Neural cell (in vitro differentiated cells): ENCODE measurements around the gene DHRS12. TPM values are rescaled to one million over a fixed set of nuclear protein-coding genes. Genes with fewer than 3 reads are reported as not detected.

ENCODE experiments used
- H2AFZ ChIP-seq: fragments of 200-600, 300-800 bp; sonication (generic), shearing (Covaris generic); 2 replicates; pipeline ENCODE4 v1.6.0; 2014; ENCODE audit warnings: low read depth, mild to moderate bottlenecking, antibody characterized with exemption, low read length, moderate library complexity
- H3F3A ChIP-seq: fragments of 200-600 bp; shearing (Covaris generic); 2 replicates; pipeline ENCODE4 v1.6.1; 2016; ENCODE audit warnings: mild to moderate bottlenecking, moderate library complexity, mixed read lengths, antibody characterized with exemption, low read length; ENCODE audit not compliant: insufficient read depth, poor library complexity, severe bottlenecking
- H3K27ac ChIP-seq: fragments of 200-600, 300-800 bp; sonication (generic), shearing (Covaris generic); 2 replicates; pipeline ENCODE4 v1.5.1; 2014; ENCODE audit warnings: mild to moderate bottlenecking, low read length, moderate library complexity
- H3K27me3 ChIP-seq: fragments of 300-800, 200-600 bp; sonication (generic), shearing (Covaris generic); 2 replicates; pipeline ENCODE4 v1.6.0; 2014; ENCODE audit warnings: mild to moderate bottlenecking, low read depth, low read length, moderate library complexity; ENCODE audit not compliant: insufficient read depth
- H3K36me3 ChIP-seq: fragments of 300-800, 200-600 bp; sonication (generic), shearing (Covaris generic); 2 replicates; pipeline ENCODE4 v1.5.1; 2014; ENCODE audit warnings: mild to moderate bottlenecking, antibody characterized with exemption, low read length, moderate library complexity; ENCODE audit not compliant: insufficient read depth
- H3K4me2 ChIP-seq: fragments of 300-800, 200-600 bp; sonication (generic), shearing (Covaris generic); 2 replicates; pipeline ENCODE4 v1.6.0; 2014; ENCODE audit warnings: mild to moderate bottlenecking, low read length
- H3K4me3 ChIP-seq: fragments of 300-800, 200-600 bp; sonication (generic), shearing (Covaris generic); 2 replicates; pipeline ENCODE4 v1.5.1; 2014; ENCODE audit warnings: mild to moderate bottlenecking, low read length, moderate library complexity
- H3K79me2 ChIP-seq: fragments of 200-600 bp; shearing (Covaris generic); replicated peaks from 2 replicates; pipeline ENCODE4 v1.6.0; 2014; ENCODE audit warnings: mild to moderate bottlenecking, low read length, moderate library complexity; ENCODE audit not compliant: insufficient read depth
- H3K9ac ChIP-seq: fragments of 300-800, 200-600 bp; sonication (generic), shearing (Covaris generic); 2 replicates; pipeline ENCODE4 v1.6.1; 2016; ENCODE audit warnings: mild to moderate bottlenecking, low read length, mixed read lengths
- H3K9me2 ChIP-seq: fragments of 200-600 bp; shearing (Covaris generic); 2 replicates; pipeline ENCODE4 v1.6.1; 2016; ENCODE audit warnings: mild to moderate bottlenecking, low read length, mixed read lengths; ENCODE audit not compliant: insufficient read depth
- H3K9me3 ChIP-seq: fragments of 200-600, 300-800 bp; sonication (generic), shearing (Covaris generic); 2 replicates; pipeline ENCODE4 v1.6.1; 2016; ENCODE audit warnings: mild to moderate bottlenecking, mixed run types, low read length, moderate library complexity, mixed read lengths
- H4K20me1 ChIP-seq: fragments of 200-600 bp; shearing (Covaris generic); 2 replicates; pipeline ENCODE4 v1.6.1; 2016; ENCODE audit warnings: mild to moderate bottlenecking, mixed run types; ENCODE audit not compliant: insufficient read depth
- CTCF ChIP-seq: fragments of 450-650 bp; IDR thresholded peaks from 2 replicates; pipeline ENCODE4 v1.5.1; 2014; ENCODE audit warnings: antibody characterized with exemption, mild to moderate bottlenecking, moderate library complexity; ENCODE audit not compliant: poor library complexity, severe bottlenecking
- EP300 ChIP-seq: fragments of 450-650 bp; conservative IDR thresholded peaks from 2 replicates; pipeline ENCODE4 v1.6.1; 2014; ENCODE audit warnings: antibody characterized with exemption, mild to moderate bottlenecking, moderate library complexity; ENCODE audit not compliant: poor library complexity, severe bottlenecking
- EZH2 ChIP-seq: fragments of 200-600, 300-800 bp; shearing (Covaris generic), sonication (generic); IDR thresholded peaks from 2 replicates; pipeline ENCODE4 v1.6.1; 2014; ENCODE audit warnings: antibody characterized with exemption, low read length, borderline replicate concordance, mild to moderate bottlenecking; ENCODE audit not compliant: insufficient read depth, poor library complexity, severe bottlenecking
- MXI1 ChIP-seq: fragments of 450-650 bp; conservative IDR thresholded peaks from 2 replicates; pipeline ENCODE4 v1.6.1; 2014; ENCODE audit warnings: antibody characterized with exemption, mild to moderate bottlenecking; ENCODE audit not compliant: poor library complexity, severe bottlenecking
- POLR2AphosphoS5 ChIP-seq: IDR thresholded peaks from 2 replicates; pipeline ENCODE4 v1.6.1; 2012
- RAD21 ChIP-seq: fragments of 450-650 bp; conservative IDR thresholded peaks from 2 replicates; pipeline ENCODE4 v1.6.1; 2014; ENCODE audit warnings: antibody characterized with exemption, mild to moderate bottlenecking, moderate library complexity
- REST ChIP-seq: IDR thresholded peaks from 2 replicates; pipeline ENCODE4 v1.6.1; 2012; ENCODE audit warnings: borderline replicate concordance
- SMC3 ChIP-seq: fragments of 450-650 bp; conservative IDR thresholded peaks from 2 replicates; pipeline ENCODE4 v1.6.1; 2014; ENCODE audit warnings: antibody characterized with exemption, mild to moderate bottlenecking, moderate library complexity; ENCODE audit not compliant: poor library complexity
- TAF1 ChIP-seq: IDR thresholded peaks from 2 replicates; pipeline ENCODE4 v1.6.1; 2012; ENCODE audit warnings: low read depth
- polyA plus RNA-seq: library from polyadenylated mRNA; depleted of rRNA; stranded (reverse); fragments of >200 nt; gene quantifications from 2 replicates; pipeline ENCODE4 v1.2.3, GENCODE V29; 2014

DHRS12 gene
- polyA plus RNA-seq, 1 donor from 2014 or later: 4.4 TPM

GRCh38 chr13:51784097-51784496, 19.9 kb downstream of the DHRS12 start:
- H3K9me3 ChIP-seq: no peaks in the 10 kb centered on the region
- TF ChIP-seq EZH2 (no peak), TAF1 (no peak), REST (no peak), POLR2AphosphoS5 (no peak), SMC3 (no peak), RAD21 (no peak), EP300 (no peak)
- H3K4me3 ChIP-seq: no peak overlapping the region
- H3K36me3 ChIP-seq: no peaks in the 10 kb centered on the region
- H4K20me1 ChIP-seq: no peaks in the 10 kb centered on the region
- no peaks in the 10 kb centered on the region for H3K9me2 ChIP-seq
- no peak overlapping the region for H3K27ac ChIP-seq
- no peaks in the 10 kb centered on the region for H3F3A ChIP-seq
- no peak overlapping the region for H3K4me2 ChIP-seq
- no peak overlapping the region for H2AFZ ChIP-seq
- no peaks in the 10 kb centered on the region for H3K27me3 ChIP-seq
- no peak overlapping the region for H3K9ac ChIP-seq
- no peaks in the 10 kb centered on the region for H3K79me2 ChIP-seq

DNA sequence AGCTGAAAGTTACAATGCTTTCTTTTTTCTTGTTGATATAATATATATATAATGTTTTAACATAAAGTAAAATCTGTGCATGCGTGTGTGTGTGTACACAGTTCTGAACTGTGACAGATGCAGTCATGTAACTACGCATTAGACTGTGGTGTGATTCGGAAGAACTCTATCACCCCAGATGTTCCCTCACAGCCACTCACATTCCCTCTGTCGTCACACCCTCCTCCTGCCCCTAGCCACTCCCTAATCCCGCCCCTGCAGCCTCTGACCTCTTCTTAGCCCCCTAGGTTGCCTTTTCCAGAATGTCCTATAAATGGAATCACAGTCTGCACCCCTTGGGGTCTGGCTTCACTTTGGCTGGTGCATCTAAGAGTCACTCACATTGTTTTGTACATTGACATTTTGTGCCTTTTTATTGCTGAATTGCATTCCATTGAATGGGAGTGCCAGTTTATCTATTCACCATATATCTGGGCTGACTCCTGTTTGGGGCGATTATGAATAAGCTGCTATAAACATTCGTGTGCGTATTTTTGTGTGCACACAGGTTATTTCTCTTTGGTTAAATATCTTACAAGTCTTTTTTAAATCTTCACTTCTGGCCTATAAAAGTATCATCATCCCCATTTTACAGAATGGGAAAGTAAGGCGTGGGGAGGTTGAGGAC, 20.4 kb downstream of the DHRS12 start:
- Histone ChIP-seq H3K4me2 (no peak overlapping the region), H2AFZ (no peak overlapping the region), H3F3A (no peaks in the 10 kb centered on the region), H3K27me3 (no peaks in the 10 kb centered on the region), H3K27ac (no peak overlapping the region), H3K9ac (no peak overlapping the region), H3K36me3 (no peaks in the 10 kb centered on the region), H3K9me3 (no peaks in the 10 kb centered on the region), H3K79me2 (no peaks in the 10 kb centered on the region), H3K4me3 (no peak overlapping the region), H3K9me2 (no peaks in the 10 kb centered on the region), H4K20me1 (no peaks in the 10 kb centered on the region)
- TF ChIP-seq SMC3 (no peak), RAD21 (no peak), CTCF (no peak), REST (no peak), EP300 (no peak), POLR2AphosphoS5 (no peak), MXI1 (no peak), TAF1 (no peak), EZH2 (no peak)
